COLO829 (cell line): ENCODE data around the gene STK35.

Experiments used
- DNase-seq: peaks from one replicate; pipeline ENCODE4 v3.0.0; 2012; ENCODE audit warnings: low spot score

The STK35 gene

DNA sequence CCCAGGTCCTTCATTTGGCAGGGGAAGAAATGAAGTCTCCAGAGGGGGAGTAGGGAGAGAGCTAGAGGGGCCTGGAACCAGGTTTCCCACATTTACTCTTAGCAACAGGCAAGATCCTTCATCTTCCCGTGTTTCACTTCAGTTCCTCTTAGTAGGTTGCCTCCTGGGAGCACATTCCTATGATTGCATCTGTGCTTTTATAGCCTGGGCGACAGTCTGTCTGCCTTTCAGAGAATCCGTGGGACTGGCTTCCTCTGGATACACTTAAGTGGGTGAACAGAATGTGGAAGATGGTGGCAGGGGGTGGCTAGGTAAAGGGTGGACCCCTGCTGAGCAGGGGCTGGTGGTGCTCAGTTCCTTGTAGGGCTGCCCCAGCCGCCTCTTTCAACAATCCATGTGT is 33.4 kb downstream of the STK35 start:
- no peak for DNase-seq

DNA sequence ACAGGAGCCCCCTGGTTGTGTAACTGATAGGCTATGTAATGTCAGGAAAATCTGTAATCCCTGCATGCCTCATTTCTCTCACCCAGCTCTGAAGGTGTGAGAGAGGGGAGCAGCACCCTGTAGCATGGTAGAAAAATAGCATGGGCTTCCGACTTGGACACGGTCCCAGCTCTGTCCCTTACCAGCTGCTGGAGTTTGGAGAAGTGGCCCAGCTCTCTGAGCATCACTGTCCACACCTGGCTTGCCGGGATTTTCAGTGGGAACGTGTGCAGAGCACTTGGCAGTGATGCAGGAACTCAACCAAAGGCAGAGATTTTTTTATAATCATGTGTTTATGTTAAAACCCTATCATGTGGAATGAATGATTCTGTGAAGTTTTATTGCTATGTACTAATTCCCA is 34.6 kb downstream of the STK35 start:
- no peak for DNase-seq

DNA sequence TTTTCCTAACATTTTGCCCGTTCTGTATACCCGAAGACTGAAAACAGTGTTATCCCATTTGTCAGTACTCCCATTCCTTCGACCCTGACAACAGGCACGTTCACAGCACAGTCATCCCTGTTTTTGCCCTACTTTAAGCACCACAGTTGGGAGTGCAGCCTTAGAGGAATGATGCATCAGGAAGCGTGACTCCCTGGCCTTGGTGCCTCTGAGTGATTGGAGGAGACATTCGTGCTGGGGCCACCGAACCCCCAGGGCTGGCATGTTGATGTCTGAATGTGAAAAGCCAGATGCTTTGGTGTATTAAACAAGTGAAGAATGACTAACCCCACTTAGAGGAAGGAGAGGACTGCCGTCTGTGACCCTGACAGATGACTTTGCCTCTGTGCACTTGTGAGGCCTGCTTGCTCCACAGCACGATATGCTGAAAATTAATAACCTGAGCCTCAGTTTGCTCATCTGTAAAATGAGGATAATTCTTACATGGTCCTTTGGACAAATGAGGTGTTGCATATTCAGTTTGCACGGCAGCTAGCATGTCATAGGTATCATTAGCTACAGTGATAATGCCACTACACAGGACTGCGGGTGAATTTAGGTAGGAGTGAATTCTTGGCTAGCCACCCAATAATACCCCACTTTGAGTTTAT is 36.0 kb downstream of the STK35 start:
- no peak for DNase-seq

DNA sequence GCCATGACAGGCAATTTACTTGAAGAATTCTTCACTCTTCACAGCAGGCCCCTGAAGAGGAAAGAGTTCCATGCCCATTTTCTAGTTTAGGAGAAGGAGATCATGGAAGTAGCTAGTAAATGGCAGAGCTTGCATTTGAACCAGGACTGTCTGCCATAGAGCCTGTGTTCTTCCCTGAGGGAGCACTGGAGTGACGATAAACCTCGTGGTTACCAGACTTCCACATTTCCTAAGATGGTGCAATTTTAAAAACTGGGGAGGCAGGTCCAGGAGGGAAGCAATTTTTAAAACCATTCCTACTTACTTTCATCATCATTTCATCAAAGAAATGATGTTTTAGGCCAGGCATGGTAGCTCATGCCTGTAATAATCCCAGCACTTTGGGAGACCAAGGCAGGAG is 36.8 kb downstream of the STK35 start:
- no peak for DNase-seq

DNA sequence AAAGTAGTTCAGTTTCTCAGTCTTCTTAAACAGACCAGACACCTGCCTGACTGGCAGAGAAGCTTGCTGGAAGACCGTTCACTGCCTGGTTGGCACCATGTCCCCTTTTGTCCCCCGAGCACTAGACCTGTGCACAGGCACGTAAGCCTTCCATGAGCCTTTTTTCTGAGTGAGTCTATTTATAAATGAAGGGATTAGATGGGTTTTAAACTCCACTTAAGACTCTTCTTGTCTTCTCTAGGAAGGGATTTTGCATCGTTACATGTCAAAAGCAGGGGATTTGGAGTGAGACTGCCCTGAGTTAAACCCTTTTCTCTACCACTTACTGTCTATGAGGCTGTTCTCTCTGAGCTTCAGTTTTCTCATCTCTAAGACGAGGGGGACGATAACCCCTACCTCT is 37.6 kb downstream of the STK35 start:
- DNase-seq: no peak

DNA sequence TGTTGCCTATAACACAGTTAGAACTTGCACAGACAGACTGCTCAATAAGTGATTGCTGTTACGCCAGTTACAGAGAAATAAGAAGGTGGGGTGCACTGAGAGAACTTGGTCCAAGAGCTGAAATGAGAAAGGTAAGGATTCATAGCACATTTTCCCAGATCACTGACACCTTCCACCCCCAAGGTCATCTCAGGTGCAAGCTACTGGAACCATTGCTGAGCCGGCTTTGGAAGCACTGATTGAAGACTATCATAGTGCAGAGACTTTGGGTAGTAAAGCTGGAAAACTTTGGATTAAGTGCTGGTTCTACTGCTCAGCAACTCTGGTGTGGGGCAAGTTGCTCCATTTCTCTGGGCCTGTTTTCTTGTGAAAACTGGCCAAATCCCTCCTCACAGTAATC is 38.1 kb downstream of the STK35 start:
- DNase-seq: no peak

DNA sequence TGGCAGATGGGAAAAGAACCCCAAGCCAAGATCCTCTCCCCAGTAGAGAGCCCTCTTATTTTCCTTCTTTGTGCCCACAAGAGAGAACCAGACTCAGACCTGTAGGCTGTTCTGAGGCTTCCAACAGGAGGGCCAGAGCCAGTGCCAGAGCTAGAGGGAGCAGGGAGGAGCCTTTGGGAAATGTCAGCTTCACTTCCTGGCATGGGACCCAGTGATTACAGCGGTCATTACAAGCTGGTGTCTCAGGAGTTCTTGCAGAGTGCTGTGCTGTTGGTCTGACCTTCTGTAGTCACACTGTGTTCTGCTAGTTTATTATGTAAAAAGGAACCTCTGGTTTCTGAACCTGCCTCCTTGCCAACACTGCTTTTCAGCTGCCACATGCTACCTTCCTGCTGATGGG is 38.9 kb downstream of the STK35 start:
- DNase-seq: no peak

DNA sequence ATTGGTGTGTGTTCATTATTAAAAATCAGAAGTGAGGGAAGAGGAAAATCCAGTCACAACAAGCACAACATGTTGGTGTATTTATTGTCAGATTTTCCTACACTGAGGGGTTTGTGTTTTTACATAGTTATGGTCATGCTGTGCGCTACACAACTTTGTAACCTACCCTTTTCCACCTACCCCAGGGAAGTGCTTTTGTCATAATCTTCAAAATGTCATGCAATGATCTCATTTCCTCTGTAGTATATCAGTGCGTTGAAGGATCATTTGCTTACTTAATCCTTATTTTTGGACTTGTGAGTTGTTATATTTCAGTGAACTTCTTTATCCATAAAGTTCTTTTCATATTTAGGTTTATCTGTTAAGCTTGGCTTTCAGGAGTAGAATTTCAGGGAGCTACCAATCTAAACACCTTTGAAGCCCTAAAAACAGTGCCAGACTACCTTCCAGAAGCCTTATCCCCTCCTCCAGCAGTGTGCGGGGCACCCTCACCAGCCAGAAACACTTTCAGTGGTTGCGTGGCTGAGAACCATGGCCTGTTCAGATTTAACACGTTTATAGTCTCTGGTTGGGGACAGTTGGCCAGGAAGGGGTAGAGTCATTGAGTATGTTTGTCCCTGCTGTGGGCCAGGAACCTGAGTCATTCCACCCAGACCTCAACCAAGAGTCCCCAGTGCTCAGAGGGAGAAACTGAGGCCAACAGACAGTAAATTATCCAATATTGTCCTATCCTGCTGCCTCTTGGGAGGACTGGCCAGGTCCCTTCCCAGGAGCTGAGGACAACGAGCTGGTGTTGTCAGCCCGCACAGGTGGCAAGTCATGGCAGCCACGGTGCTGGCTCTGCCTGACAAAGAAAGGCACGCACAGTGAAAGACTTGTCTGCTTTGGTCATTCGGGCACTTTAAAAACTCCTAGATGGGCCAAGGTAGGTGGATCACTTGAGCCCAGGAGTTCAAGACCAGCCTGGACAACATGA is 40.3 kb downstream of the STK35 start:
- no peak for DNase-seq

DNA sequence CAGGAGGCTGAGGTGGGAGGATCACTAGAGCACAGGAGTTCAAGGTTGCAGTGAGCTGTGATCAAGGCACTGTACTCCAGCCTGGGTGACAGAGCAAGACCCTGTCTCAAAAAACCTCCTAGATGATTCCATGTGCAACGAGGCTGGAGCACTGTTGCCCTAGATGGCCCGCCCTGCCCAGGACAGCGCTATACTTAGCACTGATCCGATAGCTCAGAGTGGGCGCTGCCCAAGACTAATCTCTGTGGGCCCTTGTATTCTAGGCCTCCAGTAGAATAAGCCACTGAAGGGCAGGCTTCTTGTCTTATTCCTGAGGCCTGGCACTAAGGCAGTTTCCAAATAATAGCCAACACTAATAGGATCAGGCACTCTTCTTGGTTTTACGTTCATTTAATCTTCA is 41.0 kb downstream of the STK35 start:
- no peak for DNase-seq

DNA sequence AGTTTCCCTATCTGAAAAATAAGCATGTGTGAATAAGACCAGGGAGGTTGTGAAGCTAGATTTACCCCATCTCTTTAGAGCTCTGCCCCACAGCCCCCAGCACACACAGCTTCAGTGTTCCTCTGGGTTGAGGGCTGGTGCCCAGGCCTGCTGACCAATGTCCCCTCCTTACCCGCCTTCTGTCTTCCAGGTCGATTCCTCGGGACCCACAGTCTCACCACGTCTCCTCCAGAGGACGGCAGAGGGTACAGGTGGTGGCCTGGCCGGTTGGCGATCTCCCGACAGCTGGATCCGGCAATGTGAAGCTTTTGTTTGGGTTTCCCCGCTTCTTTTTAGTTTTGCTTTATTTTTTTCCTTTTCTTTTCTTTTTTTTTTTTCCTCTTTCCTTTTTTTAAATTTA is 42.0 kb downstream of the STK35 start:
- no peak for DNase-seq

DNA sequence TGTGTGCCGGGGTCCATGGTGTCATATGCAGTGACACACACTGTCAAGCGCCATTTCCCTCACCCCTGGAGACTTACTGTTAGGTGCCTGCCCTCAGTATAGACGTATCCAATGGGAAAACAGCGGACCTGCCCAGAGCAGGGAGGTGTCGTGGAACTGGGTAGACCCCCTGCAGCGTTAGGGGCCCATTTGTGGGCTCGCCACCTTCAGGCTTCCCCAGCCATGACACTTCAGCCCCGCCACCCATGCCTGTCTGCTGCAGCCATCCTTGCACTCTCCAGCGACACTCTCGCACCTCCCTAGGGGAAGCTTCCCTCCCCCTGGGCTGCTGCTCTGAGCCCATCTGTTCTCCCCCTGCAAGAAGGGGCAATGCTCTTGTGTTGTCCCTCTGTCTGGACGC is 43.2 kb downstream of the STK35 start:
- no peak for DNase-seq

DNA sequence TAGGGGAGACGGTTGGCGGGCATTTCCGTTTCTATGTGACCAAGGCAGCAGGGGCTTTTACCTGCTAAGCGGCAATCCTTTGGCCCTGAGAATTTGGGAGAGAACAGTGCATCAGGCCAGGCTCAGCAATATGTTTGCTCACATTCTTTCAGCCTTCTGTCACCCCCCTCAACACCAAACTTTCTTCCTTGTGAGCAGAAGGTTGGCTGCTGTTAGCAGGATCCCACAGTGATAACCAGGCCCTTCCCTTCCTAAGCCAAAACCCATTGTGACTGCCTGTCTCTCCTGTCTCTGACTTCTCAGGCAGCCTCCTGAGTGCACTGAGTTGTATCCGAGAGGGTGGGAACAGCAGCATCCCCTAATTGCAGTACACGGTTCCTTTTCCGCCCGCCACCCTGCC is 43.7 kb downstream of the STK35 start:
- DNase-seq: no peak

DNA sequence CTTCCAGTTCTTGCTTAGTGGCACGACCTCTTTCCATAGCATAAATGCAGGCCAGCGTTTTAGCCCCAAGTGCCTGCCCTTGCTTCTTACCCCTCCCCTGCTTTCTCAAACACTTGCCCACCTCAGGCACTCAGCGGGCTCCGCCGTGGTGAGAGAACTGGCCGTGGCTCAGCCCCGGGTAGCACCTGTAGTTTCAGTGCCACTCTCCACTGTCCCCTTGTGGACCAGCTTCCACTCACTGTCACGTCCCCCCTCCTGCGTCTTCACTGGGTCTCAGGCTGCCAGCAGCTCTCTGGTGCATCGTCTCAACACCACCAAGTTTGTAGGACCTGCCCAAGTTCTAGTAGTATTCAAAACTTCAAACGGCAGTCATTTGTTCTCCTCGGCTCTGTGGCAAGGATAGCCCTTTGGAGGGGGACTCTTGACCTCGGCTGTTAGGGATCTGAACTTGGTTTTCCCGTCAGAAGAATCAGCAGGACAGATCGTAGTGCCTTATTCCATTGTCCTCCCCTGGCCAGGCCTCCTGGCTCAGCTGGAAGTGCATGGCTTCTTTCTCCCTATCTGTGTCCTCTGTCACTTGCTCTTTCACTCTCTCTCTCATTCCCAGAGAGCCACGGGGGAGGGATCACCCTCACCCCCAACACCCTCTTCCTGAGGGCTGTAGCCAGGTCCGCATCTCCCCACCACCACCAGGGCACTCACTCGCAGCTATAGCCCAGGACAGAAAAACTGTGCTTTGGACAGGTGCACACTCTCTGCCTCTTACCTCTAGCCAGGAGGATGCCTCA is 44.6 kb downstream of the STK35 start:
- no peak for DNase-seq

DNA sequence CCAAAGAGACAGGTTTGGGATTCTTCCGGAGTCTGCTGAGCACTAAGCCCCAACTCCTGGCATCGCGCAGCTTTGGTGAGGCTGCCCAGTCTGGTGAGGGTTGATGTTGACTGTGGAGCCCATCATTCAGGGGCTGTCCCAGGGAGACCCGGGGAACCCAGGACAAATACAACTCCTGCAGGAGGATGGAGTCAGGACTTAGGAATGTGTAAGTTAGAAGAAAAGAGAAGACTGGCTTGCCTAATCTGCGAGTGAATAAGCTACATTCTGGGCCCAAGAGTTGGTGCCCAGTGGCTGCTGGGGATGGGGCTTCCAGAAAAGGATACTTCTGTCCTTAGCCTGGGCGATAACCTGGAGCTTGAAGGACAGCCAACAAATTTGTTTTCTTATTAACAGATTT is 47.9 kb downstream of the STK35 start:
- DNase-seq: no peak

DNA sequence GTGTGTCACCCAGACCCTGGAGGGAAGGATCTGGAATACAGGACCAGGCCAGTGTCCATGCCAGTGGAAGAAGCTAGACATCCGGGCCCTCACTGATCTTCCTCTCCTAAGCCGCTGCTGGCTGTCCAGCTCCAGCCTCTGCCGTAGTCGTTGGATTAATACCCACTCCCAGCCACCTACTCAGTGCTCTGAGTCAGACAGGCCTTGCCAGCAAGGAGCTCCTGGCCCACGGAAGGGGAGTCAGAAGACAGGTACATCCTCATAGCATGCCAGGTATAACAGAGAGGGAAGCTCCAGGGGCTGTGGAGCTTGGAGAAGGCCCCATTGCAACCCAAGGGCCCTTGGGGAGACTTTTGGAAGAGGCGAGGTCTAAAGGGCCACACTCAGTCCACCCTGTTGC is 49.0 kb downstream of the STK35 start:
- DNase-seq: no peak

DNA sequence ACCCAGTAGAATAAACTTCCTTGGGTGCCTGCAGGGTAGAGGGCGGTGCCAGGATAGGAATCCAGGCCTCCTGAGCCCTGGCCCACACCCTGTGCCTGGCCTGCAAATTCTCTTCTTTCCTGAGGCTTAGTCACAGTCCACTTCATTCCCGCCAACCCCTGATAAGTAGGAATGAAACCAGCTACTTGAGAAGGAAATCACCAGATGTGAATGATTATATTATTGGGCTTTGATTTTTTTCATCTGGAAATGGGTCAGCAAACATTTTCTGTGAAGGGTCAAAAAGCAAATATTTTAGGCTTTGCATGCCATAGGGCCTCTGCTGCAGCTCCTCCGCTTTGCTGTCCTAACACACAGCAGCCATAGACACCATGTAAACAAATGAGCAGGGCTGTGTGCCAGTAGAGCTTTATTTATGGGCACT is 50.2 kb downstream of the STK35 start:
- no peak for DNase-seq

DNA sequence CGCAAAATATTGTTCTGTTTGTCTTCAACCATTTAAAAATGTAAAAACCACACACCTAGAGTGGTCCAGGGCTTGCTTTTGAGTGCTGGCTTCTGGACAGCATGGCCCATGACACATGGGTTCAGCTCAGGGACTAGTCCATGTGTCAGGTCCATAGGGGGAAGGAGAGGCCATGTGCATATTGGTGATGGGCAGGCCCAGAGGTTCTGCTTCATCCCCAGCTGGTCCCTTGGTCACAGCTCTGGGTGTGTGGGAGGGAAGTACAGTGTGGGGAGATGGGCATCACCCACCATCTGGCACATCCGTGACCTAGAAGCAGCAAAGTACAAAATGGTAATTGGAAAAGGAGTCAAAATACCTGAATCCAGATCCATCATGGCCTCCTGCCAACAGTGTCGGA is 50.7 kb downstream of the STK35 start:
- DNase-seq: no peak

DNA sequence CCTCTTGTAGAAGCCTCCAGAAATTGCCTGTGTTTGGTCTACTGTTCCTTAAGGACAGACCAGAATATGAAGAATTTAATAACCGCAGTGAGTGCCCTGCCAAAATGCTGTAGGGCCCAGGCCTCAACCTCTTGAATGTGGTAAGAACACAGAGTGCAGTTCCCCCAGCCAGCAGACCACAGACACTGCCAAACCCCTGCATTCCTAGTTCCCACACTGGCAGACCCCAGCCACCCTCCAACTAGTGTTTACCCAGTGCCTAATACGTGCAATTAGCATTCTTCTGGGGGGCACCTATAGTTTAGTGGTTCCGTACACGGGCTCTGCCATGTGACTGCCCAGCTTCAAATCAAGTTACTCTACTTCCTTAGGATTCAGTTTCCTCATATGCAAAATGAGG is 51.7 kb downstream of the STK35 start:
- DNase-seq: no peak

DNA sequence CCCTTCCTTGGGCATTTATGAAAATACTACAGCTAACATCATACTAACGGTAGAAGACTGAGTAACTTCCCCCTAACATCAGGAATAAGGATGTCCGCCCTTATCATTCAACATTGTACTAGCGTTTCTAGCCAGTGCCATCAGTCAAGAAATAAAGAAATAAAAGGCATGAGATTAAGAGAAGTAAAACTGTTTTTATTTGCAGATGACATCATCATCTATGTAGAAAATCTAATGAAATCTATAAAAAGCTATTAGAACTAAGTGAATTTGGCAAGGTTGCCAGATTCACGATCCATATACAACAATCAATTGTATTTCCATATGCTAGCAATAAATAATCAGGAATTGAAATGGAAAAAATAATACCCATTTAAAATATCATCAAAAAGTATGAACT is 54.6 kb downstream of the STK35 start:
- no peak for DNase-seq

DNA sequence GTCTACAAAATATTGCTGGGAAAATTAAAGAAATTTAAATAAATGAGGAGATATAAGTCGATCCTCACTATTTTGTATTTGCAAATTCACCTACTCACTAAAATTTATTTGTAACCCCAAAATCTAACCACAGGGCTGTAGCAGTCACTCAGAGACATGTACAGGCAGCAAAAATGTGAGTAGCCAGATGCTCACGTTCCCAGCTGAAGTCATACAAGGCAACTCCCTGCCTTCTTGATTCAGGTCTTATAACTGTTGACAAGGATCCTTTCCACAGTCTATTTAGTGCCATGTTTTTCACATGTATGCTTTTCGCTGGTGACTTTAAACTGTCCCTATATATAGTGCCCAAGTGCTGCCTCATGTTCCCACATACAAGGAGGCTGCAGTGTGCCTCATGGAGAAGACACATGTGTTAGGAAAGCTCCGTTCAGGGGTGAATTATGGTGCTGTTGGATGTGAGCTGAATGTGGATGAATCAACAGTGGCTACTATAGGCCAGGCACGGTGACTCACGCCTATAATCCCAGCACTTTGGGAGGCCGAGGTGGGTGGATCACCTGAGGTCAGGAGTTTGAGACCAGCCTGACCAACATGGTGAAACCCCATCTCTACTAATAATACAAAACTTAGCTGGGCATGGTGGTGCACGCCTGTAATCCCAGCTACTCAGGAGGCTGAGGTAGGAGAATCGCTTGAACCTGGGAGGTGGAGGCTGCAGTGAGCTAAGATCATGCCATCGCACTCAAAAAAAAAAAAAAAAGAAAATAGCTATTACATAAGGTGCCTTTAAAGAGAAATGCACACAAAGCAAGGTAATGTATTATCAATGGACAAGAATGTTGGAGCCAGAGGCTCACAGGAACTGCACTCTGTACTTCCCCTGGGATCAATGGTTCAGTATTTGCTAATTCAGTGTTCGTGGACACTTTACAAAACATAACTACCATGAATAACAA is 55.3 kb downstream of the STK35 start:
- no peak for DNase-seq

DNA sequence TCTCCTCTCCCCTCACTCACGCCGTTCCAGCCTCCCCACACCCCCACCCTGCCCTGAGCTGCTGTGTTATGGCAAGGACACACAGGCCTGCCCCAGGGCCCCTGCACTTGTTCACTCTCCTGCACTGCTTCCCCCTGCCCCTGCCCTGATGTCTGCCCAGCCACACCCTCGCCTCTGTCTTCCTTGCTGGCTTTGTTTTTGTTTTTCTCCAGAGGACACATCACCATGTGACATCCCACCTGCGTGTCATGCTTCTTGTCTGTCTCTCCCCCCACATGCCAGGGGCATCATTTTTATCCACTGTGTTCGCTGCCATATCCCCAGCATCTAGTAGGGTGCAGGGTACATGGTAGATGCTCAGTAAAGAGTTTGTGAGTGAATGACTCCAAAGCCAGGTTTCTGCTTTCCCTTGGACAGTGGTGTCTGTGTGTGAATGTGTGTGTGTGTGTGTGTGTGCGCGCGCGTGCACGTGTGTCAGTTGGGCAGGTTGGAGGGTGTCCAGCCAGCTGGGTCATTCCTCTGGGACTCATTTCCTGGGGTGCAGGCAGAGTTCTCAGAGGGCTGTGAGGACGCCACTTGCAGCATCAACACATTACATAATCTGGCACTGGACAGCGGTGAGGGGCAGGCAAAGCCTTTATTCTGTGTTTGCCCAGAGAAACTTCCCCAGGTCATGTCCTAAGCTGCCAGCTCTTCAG is 60.6 kb downstream of the STK35 start:
- DNase-seq: no peak
